Stimulated activated CD4-positive, alpha-beta T cell treated with anti-CD3 and anti-CD28 coated beads, Interleukin-4, amount 100 ng/mL, for 24 hours (primary cell): ENCODE results near the gene PRR7.
"Not testable (repeated sequence)": the region's sequence is repeated elsewhere in the genome, so short reads cannot be mapped to it uniquely, and the experiment has no call there.

Experiments used
- DNase-seq: peaks from one replicate; pipeline ENCODE4 v3.0.0-alpha.2; 2020

The PRR7 gene

GRCh38 chr5:177470759-177471536 lies 24.3 kb downstream of the PRR7 start:
- DNase-seq, result no peak

GRCh38 chr5:177471610-177472356 lies 25.2 kb downstream of the PRR7 start:
- DNase-seq, result no peak

GRCh38 chr5:177472460-177473442 lies 26.1 kb downstream of the PRR7 start:
- DNase-seq, result peak; percentile 42

GRCh38 chr5:177473443-177474001 lies 26.9 kb downstream of the PRR7 start, which contains the start of gene DBN1:
DBN1 (minus strand) TSS chr5:177473634; CDS start chr5:177473521, 113 bp downstream.
- no peak for DNase-seq

GRCh38 chr5:177474002-177474476 lies 27.4 kb downstream of the PRR7 start:
- DNase-seq, result no peak

- DNase-seq, result no peak
Observed at GRCh38 chr5:177474846-177475562, 28.4 kb downstream of the PRR7 start.

- DNase-seq, result no peak
Observed at GRCh38 chr5:177475563-177476427, 29.2 kb downstream of the PRR7 start.

GRCh38 chr5:177476531-177477233 lies 30.1 kb downstream of the PRR7 start:
- DNase-seq, result no peak

GRCh38 chr5:177477701-177478477 lies 31.3 kb downstream of the PRR7 start:
- DNase-seq, result no peak

- peak; percentile 27 for DNase-seq
Observed at GRCh38 chr5:177478711-177479646, 32.4 kb downstream of the PRR7 start.

- DNase-seq, result no peak
Observed at GRCh38 chr5:177479774-177480173, 33.2 kb downstream of the PRR7 start.

GRCh38 chr5:177482359-177482795 lies 35.8 kb downstream of the PRR7 start:
- DNase-seq, result no peak

- no peak for DNase-seq
Observed at GRCh38 chr5:177483042-177483441, 36.4 kb downstream of the PRR7 start.

GRCh38 chr5:177483994-177484901 lies 37.6 kb downstream of the PRR7 start:
- DNase-seq, result no peak

GRCh38 chr5:177484902-177485549 lies 38.4 kb downstream of the PRR7 start:
- DNase-seq, result no peak

GRCh38 chr5:177485753-177486152 lies 39.1 kb downstream of the PRR7 start:
- DNase-seq, result not testable (repeated sequence)
